GM12878 (cell line): Measurements from ENCODE around the gene PLD3. TPM values are rescaled to one million over a fixed set of nuclear protein-coding genes. Genes with fewer than 3 reads are reported as not detected.

Experiments
- ASH2L ChIP-seq: fragments of 300-600, 200-600 bp; sonication (generic); IDR thresholded peaks from 2 replicates; pipeline ENCODE4 v1.6.1; 2017; ENCODE audit warnings: low read depth, mild to moderate bottlenecking, borderline replicate concordance
- ATF7 ChIP-seq: fragments of 450-650 bp; IDR thresholded peaks from 2 replicates; pipeline ENCODE4 v1.6.1; 2016; ENCODE audit warnings: low read depth, mild to moderate bottlenecking
- BCLAF1 ChIP-seq: fragments of 450-650 bp; IDR thresholded peaks from 2 replicates; pipeline ENCODE4 v1.6.1; 2017; ENCODE audit warnings: antibody characterized with exemption, mild to moderate bottlenecking, moderate library complexity
- CBFB ChIP-seq: IDR thresholded peaks from 2 replicates; pipeline ENCODE4 v1.6.1; 2016; ENCODE audit warnings: antibody characterized with exemption, low read depth
- CBX5 ChIP-seq: sonication (generic); IDR thresholded peaks from 2 replicates; pipeline ENCODE4 v1.6.1; 2016; ENCODE audit warnings: low read depth, moderate library complexity, mild to moderate bottlenecking, inconsistent platforms
- CEBPB ChIP-seq, 2 experiments: fragments of 150-350 bp in 1 of 2; IDR thresholded peaks; 2 replicates each; pipeline ENCODE4 v1.6.1; 2012 to 2014; ENCODE audit warnings: low read depth in 2 of 2, low read length in 2 of 2, borderline replicate concordance in 1 of 2, inconsistent platforms in 1 of 2
- CHD1 ChIP-seq: IDR thresholded peaks from 2 replicates; pipeline ENCODE4 v1.6.1; 2012; ENCODE audit warnings: low read depth, low read length, improper control_type of control experiment
- EP300 ChIP-seq, 2 experiments: fragments of 150-350 bp in 1 of 2; IDR thresholded peaks; 2 replicates each; pipeline ENCODE4 v1.6.1; 2011 to 2012; ENCODE audit warnings: low read depth in 2 of 2, low read length in 2 of 2, borderline replicate concordance in 1 of 2, improper control_type of control experiment in 1 of 2, inconsistent platforms in 1 of 2; ENCODE audit not compliant: control insufficient read depth in 1 of 2
- FOXK2 ChIP-seq: fragments of 450-650 bp; IDR thresholded peaks from 2 replicates; pipeline ENCODE4 v1.6.1; 2017; ENCODE audit warnings: mild to moderate bottlenecking, moderate library complexity
- GABPA ChIP-seq: IDR thresholded peaks from 2 replicates; pipeline ENCODE4 v1.6.1; 2014; ENCODE audit warnings: antibody characterized with exemption, low read depth, mild to moderate bottlenecking, inconsistent platforms
- IRF4 ChIP-seq: IDR thresholded peaks from 2 replicates; pipeline ENCODE4 v1.6.1; 2011; ENCODE audit warnings: low read depth, low read length
- JUNB ChIP-seq: IDR thresholded peaks from 2 replicates; pipeline ENCODE4 v1.6.1; 2016; ENCODE audit warnings: antibody characterized with exemption, mild to moderate bottlenecking
- MEF2B ChIP-seq: fragments of 450-650 bp; IDR thresholded peaks from 2 replicates; pipeline ENCODE4 v1.6.1; 2018; ENCODE audit warnings: mild to moderate bottlenecking, moderate library complexity; ENCODE audit not compliant: partially characterized antibody, poor library complexity, severe bottlenecking
- MTA2 ChIP-seq: fragments of 450-650 bp; IDR thresholded peaks from 2 replicates; pipeline ENCODE4 v1.6.1; 2016; ENCODE audit warnings: low read depth, mild to moderate bottlenecking, moderate library complexity
- NR2C2 ChIP-seq: IDR thresholded peaks from 2 replicates; pipeline ENCODE4 v1.6.1; 2011; ENCODE audit warnings: borderline replicate concordance, low read depth; ENCODE audit not compliant: control insufficient read depth, insufficient read length
- PKNOX1 ChIP-seq: fragments of 450-650 bp; IDR thresholded peaks from 2 replicates; pipeline ENCODE4 v1.6.1; 2016; ENCODE audit warnings: mild to moderate bottlenecking
- POU2F2 ChIP-seq: IDR thresholded peaks from 3 replicates; pipeline ENCODE4 v1.6.1; 2011; ENCODE audit warnings: low read depth, mild to moderate bottlenecking, low read length, borderline replicate concordance
- RAD21 ChIP-seq: IDR thresholded peaks from 2 replicates; pipeline ENCODE4 v1.6.1; 2011; ENCODE audit warnings: mild to moderate bottlenecking, low read depth, low read length, moderate library complexity; ENCODE audit not compliant: insufficient read depth
- RAD51 ChIP-seq: fragments of 450-650 bp; IDR thresholded peaks from 2 replicates; pipeline ENCODE4 v1.6.1; 2016; ENCODE audit warnings: moderate library complexity, mild to moderate bottlenecking, inconsistent platforms
- SMAD5 ChIP-seq: IDR thresholded peaks from 2 replicates; pipeline ENCODE4 v1.6.1; 2016; ENCODE audit warnings: antibody characterized with exemption, low read depth
- SPI1 ChIP-seq: IDR thresholded peaks from 2 replicates; pipeline ENCODE4 v1.6.1; 2011; ENCODE audit warnings: low read depth, mild to moderate bottlenecking, low read length, moderate library complexity, borderline replicate concordance; ENCODE audit not compliant: insufficient read depth
- SRF ChIP-seq, 2 experiments: IDR thresholded peaks; 2 replicates each; pipeline ENCODE4 v1.6.1; 2011; ENCODE audit warnings: low read depth in 2 of 2, low read length in 2 of 2, mild to moderate bottlenecking in 1 of 2, moderate library complexity in 1 of 2
- STAT3 ChIP-seq: IDR thresholded peaks from 2 replicates; pipeline ENCODE4 v1.6.1; 2011; ENCODE audit warnings: low read depth, low read length, improper control_type of control experiment
- SUZ12 ChIP-seq: fragments of 200-600 bp; sonication (generic); IDR thresholded peaks from one replicate; pipeline ENCODE4 v1.6.1; 2018; ENCODE audit warnings: antibody characterized with exemption, mild to moderate bottlenecking; ENCODE audit not compliant: unreplicated experiment
- TCF12 ChIP-seq: IDR thresholded peaks from 2 replicates; pipeline ENCODE4 v1.6.1; 2011; ENCODE audit warnings: low read depth, mild to moderate bottlenecking, low read length
- TCF3 ChIP-seq: IDR thresholded peaks from 2 replicates; pipeline ENCODE4 v1.6.1; 2012; ENCODE audit warnings: low read depth, mild to moderate bottlenecking, low read length, borderline replicate concordance; ENCODE audit not compliant: insufficient read depth
- polyA plus RNA-seq, 11 experiments: library from polyadenylated mRNA; depleted of rRNA in 4 of 11; unstranded in 6 of 11; stranded (reverse) in 5 of 11; fragments of >200 nt; fragmentation: Nextera tagmentation in 4 of 11; fragmentation: Illumina TruSeq in 1 of 11; extraction: Ambion mirVana in 4 of 11; extraction: Trizol in 1 of 11; gene quantifications; 1 replicate in 1 of 11; 2 replicates in 10 of 11; pipeline versions ENCODE4 v1.2.1 to v1.2.3, GENCODE V29; 2011 to 2016; ENCODE audit warnings: inconsistent platforms in 2 of 11, missing spikeins in 2 of 11, low read depth in 1 of 11
- total RNA-seq, 4 experiments: library from RNA; depleted of rRNA in 3 of 4; stranded (reverse); fragments of >200 nt in 3 of 4; fragmentation: Illumina TruSeq in 1 of 4; extraction: Trizol in 1 of 4; gene quantifications; 2 replicates each; pipeline versions ENCODE4 v1.2.1 to v1.2.3, GENCODE V29; 2013 to 2021

PLD3 gene
- total and polyA plus RNA-seq, 10 of the 15 experiments (the other 5 are each of a cell fraction or from before 2014, with no cell fraction given) = 1.3 to 134 (median 72.7) TPM

GRCh38 chr19:40358773-40359172, 10.3 kb downstream of the PLD3 start (continued):
- peak; percentile 65; the same call in 1 of the 2 replicates for TF ChIP-seq SPI1
- TF ChIP-seq FOXK2 = peak; percentile 79
- peak; percentile 56; the same call in 1 of the 2 replicates for TF ChIP-seq JUNB
- no peak for TF ChIP-seq POU2F2
- TF ChIP-seq STAT3 = no peak
- TF ChIP-seq EP300 (IDR thresholded peaks at IDR 0.05; ENCODE audit: borderline replicate concordance in 1 of 2, control insufficient read depth in 1 of 2, low read depth in 2 of 2, low read length in 2 of 2) = peak; percentile 38 to 70; a peak in 3 of 4 replicates
- TF ChIP-seq TCF12 = 0 out of 2 replicates have a peak, but pooled peaks have one; percentile 33
- peak; percentile 76; the same call in 1 of the 2 replicates for TF ChIP-seq CBFB
- no peak for TF ChIP-seq BCLAF1
- no peak for TF ChIP-seq CHD1
- TF ChIP-seq GABPA = no peak
- no peak for TF ChIP-seq SMAD5
- no peak for TF ChIP-seq RAD51
- TF ChIP-seq MTA2 = peak; percentile 75; the same call in 1 of the 2 replicates
- TF ChIP-seq ATF7 = peak; percentile 92
- TF ChIP-seq CBX5 = no peak
- TF ChIP-seq IRF4 = 0 out of 2 replicates have a peak, but pooled peaks have one; percentile 42
- no peak for TF ChIP-seq CEBPB (IDR thresholded peaks at IDR 0.05; ENCODE audit: borderline replicate concordance in 1 of 2, low read depth in 2 of 2, low read length in 2 of 2)
- TF ChIP-seq TCF3 = no peak
- TF ChIP-seq MEF2B = peak; percentile 76
- TF ChIP-seq SRF (IDR thresholded peaks at IDR 0.05; ENCODE audit: low read depth in 2 of 2, low read length in 2 of 2) = no peak
- TF ChIP-seq SUZ12 = no peak
- TF ChIP-seq NR2C2 = no peak
- TF ChIP-seq PKNOX1 = no peak
- no peak for TF ChIP-seq RAD21
- no peak for TF ChIP-seq ASH2L
